K562 (cell line): ENCODE measurements around the gene SS18L1. TPM values are rescaled to one million over a fixed set of nuclear protein-coding genes. Genes with fewer than 3 reads are reported as not detected.

Experiments used
- ATAC-seq: fragments of 200-7000 bp; cut with Tn5 transposase; 3 replicates; pipeline ENCODE4 v1.9.1; 2020; ENCODE audit warnings: moderate library complexity
- BruUV-seq: library from RNA; stranded (reverse); fragments of 400-500 nt; replicated peaks from 2 replicates; lab custom pipeline; 2021; lab: Mats Ljungman, UMichigan
- CTCF ChIA-PET: fragments of 300-600 bp; formaldehyde crosslinking; extraction: SDS; loops from one replicate; lab custom pipeline; 2021; ENCODE audit warnings: low intra/inter-chr PET ratio; lab: Yijun Ruan, JAX
- POLR2A ChIA-PET: fragments of 300-600, 350-650 bp; sonication (Branson Sonifier 250); formaldehyde crosslinking; extraction: SDS; loops from one replicate; lab custom pipeline; 2021; ENCODE audit warnings: antibody characterized with exemption, inconsistent platforms; lab: Yijun Ruan, JAX
- DNase-seq, 4 experiments: peaks; one replicate each; pipeline versions ENCODE4 v3.0.0 to v3.0.0-alpha.2; 2011 to 2018; ENCODE audit warnings: low spot score in 3 of 4, mixed read lengths in 3 of 4; ENCODE audit errors: extremely low read depth in 1 of 4
- FAIRE-seq: peaks from 2 replicates; lab custom pipeline; 2011; peaks lifted over from hg19 to GRCh38; lab: Jason Lieb, UNC
- H2AFZ ChIP-seq: 2 replicates; pipeline ENCODE4 v1.6.0; 2011; ENCODE audit warnings: low read depth, low read length, control low read depth, inconsistent platforms
- H3K27ac ChIP-seq: fragments of 200-600 bp; 3 replicates; pipeline ENCODE4 v1.8.0; 2011; ENCODE audit warnings: low read depth, mild to moderate bottlenecking, control low read depth, inconsistent platforms, low read length, moderate library complexity, mixed read lengths; ENCODE audit errors: extremely low read depth
- H3K27me3 ChIP-seq, 2 experiments: fragments of 300-600 bp in 1 of 2; 2 replicates in 1 of 2; 3 replicates in 1 of 2; pipeline versions ENCODE4 v1.6.0 to v1.8.0; 2011; ENCODE audit warnings: inconsistent platforms in 2 of 2, low read length in 2 of 2, mild to moderate bottlenecking in 1 of 2, mixed read lengths in 1 of 2, moderate library complexity in 1 of 2; ENCODE audit not compliant: control insufficient read depth in 2 of 2, insufficient read depth in 2 of 2
- H3K36me3 ChIP-seq: fragments of 300-600 bp; 3 replicates; pipeline ENCODE4 v1.8.0; 2011; ENCODE audit warnings: mild to moderate bottlenecking, low read length, inconsistent platforms; ENCODE audit not compliant: control insufficient read depth, insufficient read depth
- H3K4me1 ChIP-seq, 2 experiments: fragments of 200-600 bp in 1 of 2; replicated peaks in 1 of 2; 2 replicates in 1 of 2; 3 replicates in 1 of 2; pipeline versions ENCODE4 v1.5.1 to v1.8.0; 2011; ENCODE audit warnings: inconsistent platforms in 2 of 2, low read length in 2 of 2, mild to moderate bottlenecking in 1 of 2, mixed read lengths in 1 of 2, moderate library complexity in 1 of 2; ENCODE audit not compliant: control insufficient read depth in 2 of 2, insufficient read depth in 2 of 2
- H3K4me2 ChIP-seq: 2 replicates; pipeline ENCODE4 v1.6.1; 2011; ENCODE audit warnings: low read length, control low read depth, inconsistent platforms, mixed read lengths; ENCODE audit not compliant: insufficient read depth
- H3K4me3 ChIP-seq: fragments of 200-600 bp; sonication (generic), shearing (Covaris generic); 2 replicates; pipeline ENCODE4 v1.5.1; 2016; ENCODE audit warnings: control low read depth, inconsistent platforms
- H3K79me2 ChIP-seq: fragments of 200-600 bp; 3 replicates; pipeline ENCODE4 v1.8.0; 2011; ENCODE audit warnings: low read length, inconsistent platforms; ENCODE audit not compliant: control insufficient read depth, insufficient read depth
- H3K9ac ChIP-seq, 2 experiments: 2 replicates each; pipeline versions ENCODE4 v1.6.0 to v1.6.1; 2011; ENCODE audit warnings: low read depth in 2 of 2, low read length in 2 of 2, control low read depth in 1 of 2, inconsistent platforms in 1 of 2, mild to moderate bottlenecking in 1 of 2, mixed read lengths in 1 of 2; ENCODE audit not compliant: insufficient read depth in 1 of 2
- H3K9me1 ChIP-seq: one replicate; pipeline ENCODE4 v1.6.0; 2011; ENCODE audit warnings: inconsistent platforms, mild to moderate bottlenecking, low read length, moderate library complexity; ENCODE audit not compliant: control insufficient read depth, insufficient read depth
- H3K9me3 ChIP-seq: replicated peaks from 2 replicates; pipeline ENCODE4 v1.5.1; 2011; ENCODE audit warnings: low read depth, low read length, inconsistent platforms; ENCODE audit not compliant: control insufficient read depth, insufficient read depth
- H4K20me1 ChIP-seq: replicated peaks from 2 replicates; pipeline ENCODE4 v1.6.1; 2011; ENCODE audit warnings: low read length, inconsistent platforms, mixed read lengths; ENCODE audit not compliant: control insufficient read depth, insufficient read depth
- ATF7 ChIP-seq: fragments of 450-650 bp; IDR thresholded peaks from 2 replicates; pipeline ENCODE4 v1.7.1; 2014; ENCODE audit warnings: mild to moderate bottlenecking, moderate library complexity
- CEBPB ChIP-seq: fragments of 450-650 bp; IDR thresholded peaks from 2 replicates; pipeline ENCODE4 v1.6.1; 2016; ENCODE audit warnings: missing genetic modification characterization, missing compliant biosample characterization
- ELK1 ChIP-seq: sonication (generic); formaldehyde crosslinking; IDR thresholded peaks from 2 replicates; pipeline ENCODE4 v1.8.1; 2022; ENCODE audit warnings: missing genetic modification reagents
- HNRNPK ChIP-seq: fragments of 200-400 bp; formaldehyde crosslinking; IDR thresholded peaks from one replicate; pipeline ENCODE4 v1.6.1; 2018; ENCODE audit warnings: mild to moderate bottlenecking, low read depth, low read length; ENCODE audit not compliant: poor library complexity, severe bottlenecking
- KAT7 ChIP-seq: sonication (generic); formaldehyde crosslinking; IDR thresholded peaks from 2 replicates; pipeline ENCODE4 v1.8.0; 2022; ENCODE audit warnings: missing genetic modification reagents, mild to moderate bottlenecking, borderline replicate concordance
- MIER1 ChIP-seq: fragments of 450-650 bp; IDR thresholded peaks from 2 replicates; pipeline ENCODE4 v1.6.1; 2016; ENCODE audit warnings: antibody characterized with exemption, mild to moderate bottlenecking, low read depth
- MYBL2 ChIP-seq, 2 experiments: fragments of 450-650 bp in 1 of 2; sonication (generic) in 1 of 2; formaldehyde crosslinking in 1 of 2; IDR thresholded peaks; 2 replicates each; pipeline versions ENCODE4 v1.6.1 to v1.8.1; 2017 to 2022; ENCODE audit warnings: borderline replicate concordance in 1 of 2, inconsistent platforms in 1 of 2, low read depth in 1 of 2, mild to moderate bottlenecking in 1 of 2, missing genetic modification reagents in 1 of 2, moderate library complexity in 1 of 2
- TAF15 ChIP-seq: fragments of 200-400 bp; formaldehyde crosslinking; IDR thresholded peaks from 2 replicates; pipeline ENCODE4 v1.6.1; 2017; ENCODE audit warnings: mild to moderate bottlenecking, low read depth, low read length, moderate library complexity
- YY1 ChIP-seq, 3 experiments: IDR thresholded peaks; 2 replicates each; pipeline ENCODE4 v1.6.1; 2011; ENCODE audit warnings: low read length in 2 of 3, mild to moderate bottlenecking in 2 of 3, moderate library complexity in 2 of 3, borderline replicate concordance in 1 of 3, control low read depth in 1 of 3, low read depth in 1 of 3; ENCODE audit not compliant: insufficient read depth in 3 of 3, insufficient replicate concordance in 2 of 3, control insufficient read depth in 1 of 3, insufficient read length in 1 of 3; ENCODE audit errors: extremely low read depth in 1 of 3
- ZNF274 ChIP-seq: IDR thresholded peaks from 2 replicates; pipeline ENCODE4 v1.6.1; 2011; ENCODE audit warnings: low read depth, mild to moderate bottlenecking, low read length, moderate library complexity, borderline replicate concordance
- ZNF655 ChIP-seq: fragments of 250-450 bp; sonication (Bioruptor Pico); IDR thresholded peaks from 2 replicates; pipeline ENCODE4 v1.5.0; 2021
- ZNF830 ChIP-seq: fragments of 250-450 bp; sonication (Bioruptor Pico); IDR thresholded peaks from 2 replicates; pipeline ENCODE4 v1.5.0; 2021; ENCODE audit warnings: mild to moderate bottlenecking
- WGBS: fragments of 100-300 bp; shearing (Covaris generic); methylation state at CpG from one replicate; pipeline ENCODE4 v1.1.6; 2016; ENCODE audit warnings: low coverage, mixed read lengths; ENCODE audit not compliant: insufficient coverage; ENCODE audit errors: missing lambda C conversion rate; 5-methylcytosine and 5-hydroxymethylcytosine counted together
- in situ Hi-C: fragments of 300-500 bp; cut with MboI; formaldehyde crosslinking; loops from 4 replicates; pipeline ENCODE4 v1.15.0; 2018; ENCODE audit warnings: inconsistent platforms, mixed read lengths
- intact Hi-C: fragments of 100-400 bp; cut with micrococcal nuclease; formaldehyde crosslinking; loops from 2 replicates; pipeline ENCODE4 v1.14.2; 2022
- polyA plus RNA-seq, 8 experiments: library from polyadenylated mRNA; depleted of rRNA in 4 of 8; stranded (reverse) in 5 of 8; unstranded in 3 of 8; fragments of >200 nt; fragmentation: Nextera tagmentation in 2 of 8; fragmentation: Illumina TruSeq in 1 of 8; extraction: Ambion mirVana in 2 of 8; extraction: Trizol in 1 of 8; gene quantifications; 2 replicates each; pipeline versions ENCODE4 v1.2.1 to v1.2.3, GENCODE V29; 2011 to 2014; ENCODE audit warnings: inconsistent platforms in 1 of 8, missing spikeins in 1 of 8
- total RNA-seq, 7 experiments: library from RNA; depleted of rRNA in 6 of 7; stranded (reverse); fragments of >200 nt in 6 of 7; fragmentation: Illumina TruSeq in 2 of 7; extraction: Trizol in 2 of 7; gene quantifications; 2 replicates each; pipeline versions ENCODE4 v1.2.1 to v1.2.3, GENCODE V29; 2011 to 2021; ENCODE audit warnings: low replicate concordance in 1 of 7

The SS18L1 gene
- total and polyA plus RNA-seq, 9 of the 15 experiments (the other 6 are each of a cell fraction or from before 2014, with no cell fraction given), result 2.7 to 28.3 (median 15.1) TPM

GRCh38 chr20:62158088-62158400 lies 14.5 kb downstream of the SS18L1 start:
- POLR2A ChIA-PET, result no interaction called here
- TF ChIP-seq MIER1 (no peak), HNRNPK (no peak), CEBPB (tag) (no peak), TAF15 (no peak)
- DNase-seq (no peak), FAIRE-seq (no peak), ATAC-seq (no peak)
- in situ Hi-C loops, result no loop called here
- Histone ChIP-seq H3K27me3 (no peaks in the 10 kb centered on the region), H3K4me1 (peaks cover 2 to 42% of the 10 kb centered on the region in 2 experiments; a peak in 3 of 5 replicates), H3K9ac (no peak overlapping the region), H2AFZ (no peak overlapping the region), H4K20me1 (peaks cover 18% of the 10 kb centered on the region), H3K79me2 (peaks cover 61% of the 10 kb centered on the region), H3K4me2 (no peak overlapping the region), H3K9me1 (peaks cover 5% of the 10 kb centered on the region), H3K27ac (no peak overlapping the region), H3K9me3 (no peaks in the 10 kb centered on the region), H3K4me3 (no peak overlapping the region), H3K36me3 (peaks cover 93% of the 10 kb centered on the region; the same call in 2 of the 3 replicates)
- BruUV-seq, result no TSS peak
- intact Hi-C loops, result loop anchor here (5.0 kb wide), 1 partner anchor 146 kb away; no protein-coding TSS in a partner anchor
- CTCF ChIA-PET, result interaction anchor here (0.6 to 3.3 kb wide), 2 partner anchors 33 to 147 kb away, joined by 3 to 12 read pairs; no protein-coding TSS in a partner anchor
- WGBS, result 98% methylated on average over 12 of the region's 12 CpGs

GRCh38 chr20:62158541-62158940 lies 15.0 kb downstream of the SS18L1 start:
- no peak overlapping the region for H3K9ac ChIP-seq
- H3K36me3 ChIP-seq, result peaks cover 90% of the 10 kb centered on the region; the same call in 2 of the 3 replicates
- H2AFZ ChIP-seq, result no peak overlapping the region
- no peaks in the 10 kb centered on the region for H3K9me3 ChIP-seq
- ChIA-PET CTCF (interaction anchor here (0.6 to 3.3 kb wide), 2 partner anchors 34 to 147 kb away, joined by 3 to 12 read pairs; no protein-coding TSS in a partner anchor), POLR2A (no interaction called here)
- ATAC-seq (no peak), FAIRE-seq (no peak), DNase-seq (no peak)
- in situ Hi-C loops, result no loop called here
- no TSS peak for BruUV-seq
- H3K79me2 ChIP-seq, result peaks cover 56% of the 10 kb centered on the region
- 94% methylated on average over 20 of the region's 22 CpGs for WGBS
- H3K4me3 ChIP-seq, result no peak overlapping the region
- H3K4me1 ChIP-seq, result peaks cover 2 to 45% of the 10 kb centered on the region in 2 experiments; a peak in 3 of 5 replicates
- H4K20me1 ChIP-seq, result peaks cover 18% of the 10 kb centered on the region
- no peaks in the 10 kb centered on the region for H3K27me3 ChIP-seq
- H3K4me2 ChIP-seq, result no peak overlapping the region
- H3K27ac ChIP-seq, result no peak overlapping the region
- intact Hi-C loops, result loop anchor here (5.0 kb wide), 1 partner anchor 146 kb away; no protein-coding TSS in a partner anchor
- H3K9me1 ChIP-seq, result peaks cover 5% of the 10 kb centered on the region
- TF ChIP-seq ATF7 (no peak), ZNF274 (no peak), YY1 (IDR thresholded peaks at IDR 0.05; ENCODE audit: borderline replicate concordance in 1 of 3, control insufficient read depth in 1 of 3, extremely low read depth in 1 of 3, insufficient read depth in 3 of 3, insufficient read length in 1 of 3, insufficient replicate concordance in 2 of 3, low read depth in 1 of 3, low read length in 2 of 3) (no peak), KAT7 (CRISPR knock-in tag) (no peak), ZNF655 (CRISPR knock-in tag) (no peak), ZNF830 (no peak), ELK1 (CRISPR knock-in tag) (no peak), MYBL2 (IDR thresholded peaks at IDR 0.05; ENCODE audit: low read depth) (no peak), MYBL2 (CRISPR knock-in tag; IDR thresholded peaks at IDR 0.05; ENCODE audit: borderline replicate concordance) (no peak)
